Bronchial epithelial cell (primary cell): ENCODE measurements around the gene PPARA. TPM values are rescaled to one million over a fixed set of nuclear protein-coding genes. Genes with fewer than 3 reads are reported as not detected.

Source experiments
- DNase-seq: peaks from one replicate; pipeline ENCODE4 v3.0.0-alpha.2; 2010; ENCODE audit warnings: low read depth
- FAIRE-seq: peaks from 2 replicates; lab custom pipeline; 2011; peaks lifted over from hg19 to GRCh38; lab: Jason Lieb, UNC
- H3K27me3 ChIP-seq: 2 replicates; pipeline ENCODE4 v1.5.1; 2011; ENCODE audit warnings: low read length; ENCODE audit not compliant: control insufficient read depth, insufficient read depth
- H3K36me3 ChIP-seq: 2 replicates; pipeline ENCODE4 v1.5.1; 2011; ENCODE audit warnings: low read length; ENCODE audit not compliant: control insufficient read depth, insufficient read depth
- H3K4me3 ChIP-seq: 2 replicates; pipeline ENCODE4 v1.5.1; 2011; ENCODE audit warnings: mild to moderate bottlenecking, low read depth, low read length, control low read depth
- CTCF ChIP-seq: IDR thresholded peaks from 2 replicates; pipeline ENCODE4 v1.5.1; 2011; ENCODE audit warnings: mild to moderate bottlenecking, moderate library complexity, low read length, control low read depth, inconsistent platforms; ENCODE audit not compliant: insufficient read depth, severe bottlenecking
- total RNA-seq: library from RNA; depleted of rRNA; stranded (reverse); fragments of >200 nt; gene quantifications from 2 replicates; pipeline ENCODE4 v1.2.1, GENCODE V29; 2014

Gene PPARA
- total RNA-seq, 1 donor from 2014 or later = 10.5 TPM

- H3K36me3 ChIP-seq = no peaks in the 10 kb centered on the region
- FAIRE-seq (no peak), DNase-seq (no peak)
- peaks cover 2% of the 10 kb centered on the region for H3K27me3 ChIP-seq
- TF ChIP-seq CTCF = no peak
- no peak overlapping the region for H3K4me3 ChIP-seq
These were observed 6.7 kb upstream of the PPARA start for GRCh38 chr22:46143491-46144147.

GRCh38 chr22:46145361-46145851, 4.9 kb upstream of the PPARA start:
- Histone ChIP-seq H3K27me3 (peaks cover 2% of the 10 kb centered on the region), H3K4me3 (no peak overlapping the region), H3K36me3 (no peaks in the 10 kb centered on the region)
- TF ChIP-seq CTCF = no peak
- DNase-seq (no peak), FAIRE-seq (no peak)

- TF ChIP-seq CTCF = no peak
- no peak overlapping the region for H3K4me3 ChIP-seq
- FAIRE-seq (no peak), DNase-seq (no peak)
- H3K27me3 ChIP-seq = peaks cover 2% of the 10 kb centered on the region
- H3K36me3 ChIP-seq = no peaks in the 10 kb centered on the region
These were observed 4.4 kb upstream of the PPARA start for GRCh38 chr22:46145896-46146295.

GRCh38 chr22:46146329-46146728, 4.0 kb upstream of the PPARA start:
- no peak overlapping the region for H3K4me3 ChIP-seq
- no peak for DNase-seq
- H3K36me3 ChIP-seq = no peaks in the 10 kb centered on the region
- no peak for FAIRE-seq
- peaks cover 2% of the 10 kb centered on the region for H3K27me3 ChIP-seq
- no peak for TF ChIP-seq CTCF

GRCh38 chr22:46147061-46147460, 3.3 kb upstream of the PPARA start:
- Histone ChIP-seq H3K27me3 (peaks cover 2% of the 10 kb centered on the region), H3K4me3 (no peak overlapping the region), H3K36me3 (no peaks in the 10 kb centered on the region)
- FAIRE-seq (no peak), DNase-seq (no peak)
- TF ChIP-seq CTCF = no peak
